GM12878 (cell line): Measurements from ENCODE around the gene FAM221B. TPM values are rescaled to one million over a fixed set of nuclear protein-coding genes. Genes with fewer than 3 reads are reported as not detected.

ENCODE experiments used
- ATAC-seq: fragments of 200-7000 bp; cut with Tn5 transposase; 3 replicates; pipeline ENCODE4 v1.9.1; 2020; ENCODE audit warnings: mild to moderate bottlenecking, moderate library complexity
- BruUV-seq: library from RNA; stranded (reverse); fragments of 400-500 nt; replicated peaks from 2 replicates; lab custom pipeline; 2021; lab: Mats Ljungman, UMichigan
- CTCF ChIA-PET: fragments of 300-600 bp; sonication (Branson Sonifier 250); formaldehyde crosslinking; extraction: SDS; loops from one replicate; lab custom pipeline; 2021; ENCODE audit warnings: inconsistent platforms; lab: Yijun Ruan, JAX
- POLR2A ChIA-PET: fragments of 350-600 bp; formaldehyde crosslinking; extraction: SDS; loops from one replicate; lab custom pipeline; 2021; ENCODE audit warnings: inconsistent platforms; lab: Charles Lee
- RAD21 ChIA-PET: fragments of 300-600 bp; sonication (Branson Sonifier 250); formaldehyde crosslinking; loops from one replicate; lab custom pipeline; 2023; ENCODE audit warnings: antibody characterized with exemption; ENCODE audit not compliant: unreplicated experiment; lab: Charles Lee
- SMC1A ChIA-PET: fragments of 300-600 bp; sonication (Branson Sonifier 250); formaldehyde crosslinking; loops from one replicate; lab custom pipeline; 2023; ENCODE audit not compliant: unreplicated experiment, uncharacterized antibody; lab: Charles Lee
- DNase-seq: peaks from one replicate; pipeline ENCODE4 v3.0.0-alpha.2; 2011; ENCODE audit warnings: low read depth, low spot score
- FAIRE-seq: peaks from 3 replicates; lab custom pipeline; 2011; peaks lifted over from hg19 to GRCh38; lab: Jason Lieb, UNC
- H2AFZ ChIP-seq: 2 replicates; pipeline ENCODE4 v1.6.0; 2011; ENCODE audit warnings: low read depth, low read length, control low read depth; ENCODE audit not compliant: control insufficient read depth
- H3K27ac ChIP-seq: 2 replicates; pipeline ENCODE4 v1.5.1; 2011; ENCODE audit warnings: control low read depth; ENCODE audit not compliant: control insufficient read depth, insufficient read depth
- H3K27me3 ChIP-seq, 2 experiments: replicated peaks in 1 of 2; 2 replicates each; pipeline versions ENCODE4 v1.6.0 to v1.6.1; 2011; ENCODE audit warnings: low read length in 1 of 2; ENCODE audit not compliant: control insufficient read depth in 2 of 2, insufficient read depth in 2 of 2
- H3K36me3 ChIP-seq, 2 experiments: 2 replicates each; pipeline ENCODE4 v1.5.1; 2011; ENCODE audit warnings: low read length in 1 of 2; ENCODE audit not compliant: control insufficient read depth in 2 of 2, insufficient read depth in 2 of 2
- H3K4me1 ChIP-seq: 2 replicates; pipeline ENCODE4 v1.6.1; 2011; ENCODE audit warnings: mild to moderate bottlenecking, low read length, moderate library complexity, mixed read lengths; ENCODE audit not compliant: control insufficient read depth, insufficient read depth
- H3K4me2 ChIP-seq: 2 replicates; pipeline ENCODE4 v1.6.0; 2011; ENCODE audit warnings: control low read depth; ENCODE audit not compliant: control insufficient read depth, insufficient read depth
- H3K4me3 ChIP-seq: fragments of 200-600 bp; sonication (generic); 2 replicates; pipeline ENCODE4 v1.5.1; 2016
- H3K79me2 ChIP-seq: 2 replicates; pipeline ENCODE4 v1.6.0; 2011; ENCODE audit warnings: low read length; ENCODE audit not compliant: control insufficient read depth, insufficient read depth
- H3K9ac ChIP-seq: 2 replicates; pipeline ENCODE4 v1.8.0; 2011; ENCODE audit warnings: low read length, control low read depth, mixed read lengths; ENCODE audit not compliant: control insufficient read depth, insufficient read depth
- H3K9me3 ChIP-seq: replicated peaks from 3 replicates; pipeline ENCODE4 v1.5.1; 2011; ENCODE audit warnings: mild to moderate bottlenecking, low read length; ENCODE audit not compliant: control insufficient read depth, insufficient read depth
- H4K20me1 ChIP-seq: 2 replicates; pipeline ENCODE4 v1.6.0; 2011; ENCODE audit not compliant: control insufficient read depth, insufficient read depth
- ASH2L ChIP-seq: fragments of 300-600, 200-600 bp; sonication (generic); IDR thresholded peaks from 2 replicates; pipeline ENCODE4 v1.6.1; 2017; ENCODE audit warnings: low read depth, mild to moderate bottlenecking, borderline replicate concordance
- EP300 ChIP-seq, 2 experiments: fragments of 150-350 bp in 1 of 2; IDR thresholded peaks; 2 replicates each; pipeline ENCODE4 v1.6.1; 2011 to 2012; ENCODE audit warnings: low read depth in 2 of 2, low read length in 2 of 2, borderline replicate concordance in 1 of 2, improper control_type of control experiment in 1 of 2, inconsistent platforms in 1 of 2; ENCODE audit not compliant: control insufficient read depth in 1 of 2
- HDGF ChIP-seq: fragments of 450-650 bp; IDR thresholded peaks from 2 replicates; pipeline ENCODE4 v1.6.1; 2016; ENCODE audit warnings: antibody characterized with exemption
- MXI1 ChIP-seq: fragments of 150-350 bp; IDR thresholded peaks from 2 replicates; pipeline ENCODE4 v1.6.1; 2011; ENCODE audit warnings: low read depth, mild to moderate bottlenecking, inconsistent platforms, low read length, improper control_type of control experiment
- NR2C2 ChIP-seq: IDR thresholded peaks from 2 replicates; pipeline ENCODE4 v1.6.1; 2011; ENCODE audit warnings: borderline replicate concordance, low read depth; ENCODE audit not compliant: control insufficient read depth, insufficient read length
- POLR2A ChIP-seq: IDR thresholded peaks from 2 replicates; pipeline ENCODE4 v1.6.1; 2011; ENCODE audit warnings: low read depth, mild to moderate bottlenecking, low read length
- POU2F2 ChIP-seq: IDR thresholded peaks from 3 replicates; pipeline ENCODE4 v1.6.1; 2011; ENCODE audit warnings: low read depth, mild to moderate bottlenecking, low read length, borderline replicate concordance
- WRNIP1 ChIP-seq: IDR thresholded peaks from 2 replicates; pipeline ENCODE4 v1.6.1; 2011; ENCODE audit warnings: low read depth, low read length, improper control_type of control experiment, borderline replicate concordance
- ZNF207 ChIP-seq: fragments of 450-650 bp; IDR thresholded peaks from 2 replicates; pipeline ENCODE4 v1.6.1; 2014; ENCODE audit warnings: antibody characterized with exemption, mild to moderate bottlenecking, borderline replicate concordance
- WGBS: methylation state at CpG from one replicate; pipeline ENCODE4 v1.1.6; 2016; ENCODE audit warnings: low lambda C conversion rate; ENCODE audit not compliant: insufficient replicate concordance, insufficient coverage; ENCODE audit errors: missing lambda C conversion rate; 5-methylcytosine and 5-hydroxymethylcytosine counted together
- in situ Hi-C: fragments of 300-500 bp; cut with MboI; formaldehyde crosslinking; loops from 9 replicates; pipeline ENCODE4 v1.14.3; 2018; ENCODE audit warnings: mixed read lengths
- intact Hi-C: fragments of 100-400 bp; cut with micrococcal nuclease; formaldehyde crosslinking; loops from one replicate; pipeline ENCODE4 v1.14.2; 2022; ENCODE audit not compliant: unreplicated experiment
- polyA plus RNA-seq, 11 experiments: library from polyadenylated mRNA; depleted of rRNA in 4 of 11; unstranded in 6 of 11; stranded (reverse) in 5 of 11; fragments of >200 nt; fragmentation: Nextera tagmentation in 4 of 11; fragmentation: Illumina TruSeq in 1 of 11; extraction: Ambion mirVana in 4 of 11; extraction: Trizol in 1 of 11; gene quantifications; 1 replicate in 1 of 11; 2 replicates in 10 of 11; pipeline versions ENCODE4 v1.2.1 to v1.2.3, GENCODE V29; 2011 to 2016; ENCODE audit warnings: inconsistent platforms in 2 of 11, missing spikeins in 2 of 11, low read depth in 1 of 11
- total RNA-seq, 4 experiments: library from RNA; depleted of rRNA in 3 of 4; stranded (reverse); fragments of >200 nt in 3 of 4; fragmentation: Illumina TruSeq in 1 of 4; extraction: Trizol in 1 of 4; gene quantifications; 2 replicates each; pipeline versions ENCODE4 v1.2.1 to v1.2.3, GENCODE V29; 2013 to 2021
- TF ChIP-seq, protein P1 (sequence below): IDR thresholded peaks from 2 replicates; pipeline ENCODE4 v1.6.1; 2012; ENCODE audit warnings: low read depth, low read length, improper control_type of control experiment
- TF ChIP-seq, protein P2 (sequence below): fragments of 450-650 bp; IDR thresholded peaks from 2 replicates; pipeline ENCODE4 v1.6.1; 2014; ENCODE audit warnings: mild to moderate bottlenecking
- TF ChIP-seq, protein P3 (sequence below): IDR thresholded peaks from 2 replicates; pipeline ENCODE4 v1.6.1; 2011; ENCODE audit warnings: mild to moderate bottlenecking, low read depth, low read length, moderate library complexity; ENCODE audit not compliant: insufficient replicate concordance

The FAM221B gene
- total and polyA plus RNA-seq, 10 of the 15 experiments (the other 5 are each of a cell fraction or from before 2014, with no cell fraction given), result 0.02 to 0.12 (median 0.04) TPM; not detected in 5

DNA sequence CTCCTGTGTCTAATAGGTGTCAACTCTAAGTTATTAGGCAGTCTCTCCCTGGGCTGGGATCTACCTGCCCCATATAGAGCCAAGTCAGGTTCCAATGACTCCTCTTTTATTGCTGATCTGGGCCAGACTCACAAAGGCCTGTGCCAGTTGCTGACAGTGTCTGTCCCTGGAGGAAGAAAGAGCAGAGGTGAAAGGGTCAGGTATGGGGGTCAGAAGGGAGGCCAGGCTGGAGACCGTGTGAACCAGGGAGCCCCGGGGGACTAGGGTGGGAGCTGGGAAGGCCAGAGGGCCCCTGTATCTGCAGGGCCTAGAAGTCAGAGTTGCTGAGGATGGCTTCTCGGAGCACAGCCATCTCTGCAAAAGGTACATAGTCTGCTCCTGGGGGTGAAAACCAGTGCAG lies 10.2 kb downstream of the FAM221B start:
- BruUV-seq, result no TSS peak
- no peaks in the 10 kb centered on the region; a peak in 1 of 4 replicates for H3K27me3 ChIP-seq
- H3K79me2 ChIP-seq, result peaks cover 3% of the 10 kb centered on the region
- ATAC-seq (no peak), DNase-seq (no peak), FAIRE-seq (no peak)
- peaks cover 10% of the 10 kb centered on the region for H3K4me1 ChIP-seq
- ChIA-PET SMC1A (interaction anchor here (1.2 kb wide), 1 partner anchor 15 kb away, joined by 4 read pairs; no protein-coding TSS in a partner anchor), RAD21 (no interaction called here), CTCF (no interaction called here), POLR2A (no interaction called here)
- H4K20me1 ChIP-seq, result no peaks in the 10 kb centered on the region
- no peak overlapping the region for H2AFZ ChIP-seq
- H3K36me3 ChIP-seq, result no peaks in the 10 kb centered on the region
- no peak overlapping the region for H3K27ac ChIP-seq
- TF ChIP-seq POLR2A (no peak), ZNF207 (no peak), ASH2L (no peak), HDGF (no peak), WRNIP1 (no peak), EP300 (IDR thresholded peaks at IDR 0.05; ENCODE audit: borderline replicate concordance in 1 of 2, control insufficient read depth in 1 of 2, low read depth in 2 of 2, low read length in 2 of 2) (no peak), NR2C2 (no peak), POU2F2 (no peak), MXI1 (no peak)
- TF ChIP-seq, protein P1, sequence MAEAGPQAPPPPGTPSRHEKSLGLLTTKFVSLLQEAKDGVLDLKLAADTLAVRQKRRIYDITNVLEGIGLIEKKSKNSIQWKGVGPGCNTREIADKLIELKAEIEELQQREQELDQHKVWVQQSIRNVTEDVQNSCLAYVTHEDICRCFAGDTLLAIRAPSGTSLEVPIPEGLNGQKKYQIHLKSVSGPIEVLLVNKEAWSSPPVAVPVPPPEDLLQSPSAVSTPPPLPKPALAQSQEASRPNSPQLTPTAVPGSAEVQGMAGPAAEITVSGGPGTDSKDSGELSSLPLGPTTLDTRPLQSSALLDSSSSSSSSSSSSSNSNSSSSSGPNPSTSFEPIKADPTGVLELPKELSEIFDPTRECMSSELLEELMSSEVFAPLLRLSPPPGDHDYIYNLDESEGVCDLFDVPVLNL, result no peak
- TF ChIP-seq, protein P2, sequence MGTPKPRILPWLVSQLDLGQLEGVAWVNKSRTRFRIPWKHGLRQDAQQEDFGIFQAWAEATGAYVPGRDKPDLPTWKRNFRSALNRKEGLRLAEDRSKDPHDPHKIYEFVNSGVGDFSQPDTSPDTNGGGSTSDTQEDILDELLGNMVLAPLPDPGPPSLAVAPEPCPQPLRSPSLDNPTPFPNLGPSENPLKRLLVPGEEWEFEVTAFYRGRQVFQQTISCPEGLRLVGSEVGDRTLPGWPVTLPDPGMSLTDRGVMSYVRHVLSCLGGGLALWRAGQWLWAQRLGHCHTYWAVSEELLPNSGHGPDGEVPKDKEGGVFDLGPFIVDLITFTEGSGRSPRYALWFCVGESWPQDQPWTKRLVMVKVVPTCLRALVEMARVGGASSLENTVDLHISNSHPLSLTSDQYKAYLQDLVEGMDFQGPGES, result no peak
- TF ChIP-seq, protein P3, sequence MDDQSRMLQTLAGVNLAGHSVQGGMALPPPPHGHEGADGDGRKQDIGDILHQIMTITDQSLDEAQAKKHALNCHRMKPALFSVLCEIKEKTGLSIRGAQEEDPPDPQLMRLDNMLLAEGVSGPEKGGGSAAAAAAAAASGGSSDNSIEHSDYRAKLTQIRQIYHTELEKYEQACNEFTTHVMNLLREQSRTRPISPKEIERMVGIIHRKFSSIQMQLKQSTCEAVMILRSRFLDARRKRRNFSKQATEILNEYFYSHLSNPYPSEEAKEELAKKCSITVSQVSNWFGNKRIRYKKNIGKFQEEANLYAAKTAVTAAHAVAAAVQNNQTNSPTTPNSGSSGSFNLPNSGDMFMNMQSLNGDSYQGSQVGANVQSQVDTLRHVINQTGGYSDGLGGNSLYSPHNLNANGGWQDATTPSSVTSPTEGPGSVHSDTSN, result no peak
- H3K9me3 ChIP-seq, result no peaks in the 10 kb centered on the region
- H3K4me3 ChIP-seq, result no peak overlapping the region
- H3K4me2 ChIP-seq, result no peak overlapping the region
- in situ Hi-C loops (loop anchor here (10.0 kb wide), 1 partner anchor 714 kb away; the partner anchor contains the start of gene STOML2), intact Hi-C loops (loop anchor here (10.0 kb wide), 2 partner anchors 214 to 704 kb away; partner anchors contain the start of genes ATOSB and TESK1)
- WGBS, result 43% methylated on average over 3 of the region's 3 CpGs
- no peak overlapping the region for H3K9ac ChIP-seq
